Body of pancreas (tissue), 4 donors: ENCODE data around the gene ART4.

ENCODE experiments used
- CTCF ChIP-seq, 7 experiments: fragments of 450-650 bp in 4 of 7; fragments of 200-600 bp in 3 of 7; sonication (generic) in 3 of 7; IDR thresholded peaks; one replicate each; pipeline ENCODE4 v1.5.1; 2016 to 2019; ENCODE audit warnings: antibody characterized with exemption in 7 of 7
- POLR2A ChIP-seq, 3 donors: fragments of 450-650 bp; IDR thresholded peaks; one replicate each; pipeline ENCODE4 v1.6.1; 2016; ENCODE audit warnings: antibody characterized with exemption in 3 of 3, mild to moderate bottlenecking in 2 of 3

GRCh38 chr12:14878488-14878887 lies 35.2 kb upstream of the ART4 start:
- TF ChIP-seq CTCF (IDR thresholded peaks at IDR 0.05), result no peak
- no peak for TF ChIP-seq POLR2A (IDR thresholded peaks at IDR 0.05)
